GM12891 (cell line): ENCODE data around the gene TAF13.

Experiments
- POLR2AphosphoS5 ChIP-seq: IDR thresholded peaks from 2 replicates; pipeline ENCODE4 v1.6.1; 2011; ENCODE audit warnings: low read depth, low read length, control low read depth
- POU2F2 ChIP-seq: IDR thresholded peaks from 2 replicates; pipeline ENCODE4 v1.6.1; 2011; ENCODE audit warnings: low read depth, mild to moderate bottlenecking, control low read depth, low read length, moderate library complexity
- SPI1 ChIP-seq: IDR thresholded peaks from 2 replicates; pipeline ENCODE4 v1.6.1; 2011; ENCODE audit warnings: low read depth, low read length, control low read depth

GRCh38 chr1:109112652-109113285 is 37.0 kb upstream of the TAF13 start:
- TF ChIP-seq SPI1: no peak
- TF ChIP-seq POU2F2: no peak
- TF ChIP-seq POLR2AphosphoS5: no peak
